Measurements from ENCODE around the gene PARP4.
"Not testable (repeated sequence)": the region's sequence is repeated elsewhere in the genome, so short reads cannot be mapped to it uniquely, and the experiment has no call there.

The PARP4 gene

DNA sequence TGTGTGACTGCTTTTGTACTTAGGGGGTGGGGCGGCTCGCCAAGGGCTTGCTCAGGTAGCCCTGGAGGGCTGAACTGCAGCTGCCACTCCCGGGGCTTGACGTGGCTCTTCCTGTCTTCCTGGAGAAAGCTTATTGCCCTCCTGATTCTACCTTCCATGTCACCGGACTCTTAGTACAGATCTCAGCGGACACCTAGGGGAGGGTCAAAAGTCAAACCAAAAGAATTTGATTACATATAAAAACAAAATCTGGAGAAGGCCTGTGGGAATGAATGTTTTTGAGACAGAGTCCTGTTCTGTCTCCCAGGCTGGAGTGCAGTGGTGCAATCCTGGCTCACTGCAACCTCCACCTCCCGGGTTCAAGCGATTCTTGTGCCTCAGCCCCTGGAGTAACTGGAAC, 24.5 kb downstream of the PARP4 start:
- no CpG with 5 or more reads among the region's 8 CpGs for WGBS (ENCODE audit: insufficient coverage, insufficient read length)
- H3K4me1 ChIP-seq (ENCODE audit: control insufficient read depth, insufficient read depth, low read length); H3K4me3 ChIP-seq (ENCODE audit: low read length); H3K36me3 ChIP-seq (ENCODE audit: control insufficient read depth, insufficient read depth, low read length); H3K27ac ChIP-seq (ENCODE audit: low read length); H3K9me3 ChIP-seq (ENCODE audit: control insufficient read depth, insufficient read depth, low read length); H3K27me3 ChIP-seq (ENCODE audit: control insufficient read depth, insufficient read depth, low read length); DNase-seq (ENCODE audit: low read depth, low spot score): not testable (repeated sequence)

GRCh38 chr13:24486017-24486657, 26.4 kb downstream of the PARP4 start:
- WGBS (ENCODE audit: insufficient coverage, insufficient read length): no CpG with 5 or more reads among the region's 3 CpGs
- H3K36me3 ChIP-seq (ENCODE audit: control insufficient read depth, insufficient read depth, low read length); H3K9me3 ChIP-seq (ENCODE audit: control insufficient read depth, insufficient read depth, low read length); H3K27me3 ChIP-seq (ENCODE audit: control insufficient read depth, insufficient read depth, low read length); H3K4me3 ChIP-seq (ENCODE audit: low read length); DNase-seq (ENCODE audit: low read depth, low spot score); H3K27ac ChIP-seq (ENCODE audit: low read length); H3K4me1 ChIP-seq (ENCODE audit: control insufficient read depth, insufficient read depth, low read length): not testable (repeated sequence)

DNA sequence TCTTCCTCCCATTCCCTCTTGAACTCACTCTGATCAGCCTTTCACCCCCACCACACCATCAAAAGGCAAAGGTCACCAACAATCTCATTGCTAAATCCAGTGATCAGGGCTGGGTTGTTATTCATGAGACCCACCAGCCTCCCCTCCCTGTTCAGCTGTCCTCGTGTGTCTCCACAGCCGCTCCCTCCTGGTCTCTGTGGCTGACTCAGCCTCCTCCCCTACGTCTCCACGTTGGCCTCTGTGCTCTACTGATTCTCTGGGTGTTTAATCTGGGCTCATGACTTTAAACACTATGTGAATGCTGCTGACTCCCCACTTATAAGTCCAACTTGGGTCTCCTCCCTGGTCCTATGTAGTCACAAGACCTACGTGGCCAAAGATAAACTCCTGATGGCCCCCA, 38.9 kb downstream of the PARP4 start:
- H3K36me3 ChIP-seq (ENCODE audit: control insufficient read depth, insufficient read depth, low read length): peaks cover 11% of the 10 kb centered on the region; the same call in 1 of the 2 replicates
- no peak overlapping the region for H3K4me3 ChIP-seq (ENCODE audit: low read length)
- DNase-seq (ENCODE audit: low read depth, low spot score): no peak
- no CpG with 5 or more reads among the region's 5 CpGs for WGBS (ENCODE audit: insufficient coverage, insufficient read length)
- no peaks in the 10 kb centered on the region for H3K27me3 ChIP-seq (ENCODE audit: control insufficient read depth, insufficient read depth, low read length)
- no peaks in the 10 kb centered on the region for H3K9me3 ChIP-seq (ENCODE audit: control insufficient read depth, insufficient read depth, low read length)
- no peaks in the 10 kb centered on the region for H3K4me1 ChIP-seq (ENCODE audit: control insufficient read depth, insufficient read depth, low read length)
- no peak overlapping the region for H3K27ac ChIP-seq (ENCODE audit: low read length)

- peaks cover 11% of the 10 kb centered on the region; the same call in 1 of the 2 replicates for H3K36me3 ChIP-seq (ENCODE audit: control insufficient read depth, insufficient read depth, low read length)
- DNase-seq (ENCODE audit: low read depth, low spot score); H3K4me3 ChIP-seq (ENCODE audit: low read length); H3K9me3 ChIP-seq (ENCODE audit: control insufficient read depth, insufficient read depth, low read length); H3K27ac ChIP-seq (ENCODE audit: low read length); H3K4me1 ChIP-seq (ENCODE audit: control insufficient read depth, insufficient read depth, low read length); H3K27me3 ChIP-seq (ENCODE audit: control insufficient read depth, insufficient read depth, low read length): not testable (repeated sequence)
- no CpG with 5 or more reads among the region's 5 CpGs for WGBS (ENCODE audit: insufficient coverage, insufficient read length)
These were observed 40.4 kb downstream of the PARP4 start for GRCh38 chr13:24472129-24472528.

DNA sequence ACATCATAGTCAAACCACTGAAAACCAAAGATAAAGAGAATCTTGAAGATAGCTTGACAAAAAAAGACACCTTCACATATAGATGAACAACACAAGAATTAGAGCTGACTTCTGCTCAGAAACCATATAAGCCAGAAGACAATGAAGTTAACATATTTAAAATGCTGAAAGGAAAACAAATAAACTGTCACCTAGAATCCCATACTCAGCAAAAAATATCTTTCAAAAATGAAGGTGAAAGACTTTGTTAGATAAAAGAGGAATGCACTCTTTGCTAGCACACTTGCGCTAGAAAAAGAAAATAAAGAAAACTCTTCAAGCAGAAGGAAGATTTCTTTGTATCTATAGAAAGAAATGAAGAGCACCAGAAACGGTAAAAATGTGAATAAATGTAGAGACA, 49.5 kb downstream of the PARP4 start:
- Histone ChIP-seq H3K27me3 (ENCODE audit: control insufficient read depth, insufficient read depth, low read length) (no peaks in the 10 kb centered on the region), H3K36me3 (ENCODE audit: control insufficient read depth, insufficient read depth, low read length) (no peaks in the 10 kb centered on the region), H3K4me1 (ENCODE audit: control insufficient read depth, insufficient read depth, low read length) (no peaks in the 10 kb centered on the region), H3K4me3 (ENCODE audit: low read length) (no peak overlapping the region), H3K9me3 (ENCODE audit: control insufficient read depth, insufficient read depth, low read length) (no peaks in the 10 kb centered on the region), H3K27ac (ENCODE audit: low read length) (no peak overlapping the region)
- no CpG with 5 or more reads among the region's 2 CpGs for WGBS (ENCODE audit: insufficient coverage, insufficient read length)
- DNase-seq (ENCODE audit: low read depth, low spot score): no peak

- DNase-seq (ENCODE audit: low read depth, low spot score): no peak
- Histone ChIP-seq H3K27ac (ENCODE audit: low read length) (no peak overlapping the region), H3K36me3 (ENCODE audit: control insufficient read depth, insufficient read depth, low read length) (no peaks in the 10 kb centered on the region), H3K27me3 (ENCODE audit: control insufficient read depth, insufficient read depth, low read length) (no peaks in the 10 kb centered on the region), H3K9me3 (ENCODE audit: control insufficient read depth, insufficient read depth, low read length) (no peaks in the 10 kb centered on the region), H3K4me1 (ENCODE audit: control insufficient read depth, insufficient read depth, low read length) (no peaks in the 10 kb centered on the region), H3K4me3 (ENCODE audit: low read length) (no peak overlapping the region)
- no CpG with 5 or more reads among the region's 6 CpGs for WGBS (ENCODE audit: insufficient coverage, insufficient read length)
These were observed 52.3 kb downstream of the PARP4 start for GRCh38 chr13:24460256-24460655.

- Histone ChIP-seq H3K36me3 (ENCODE audit: control insufficient read depth, insufficient read depth, low read length) (peaks cover 3% of the 10 kb centered on the region; the same call in 1 of the 2 replicates), H3K4me1 (ENCODE audit: control insufficient read depth, insufficient read depth, low read length) (no peaks in the 10 kb centered on the region), H3K4me3 (ENCODE audit: low read length) (no peak overlapping the region), H3K9me3 (ENCODE audit: control insufficient read depth, insufficient read depth, low read length) (no peaks in the 10 kb centered on the region), H3K27me3 (ENCODE audit: control insufficient read depth, insufficient read depth, low read length) (no peaks in the 10 kb centered on the region), H3K27ac (ENCODE audit: low read length) (no peak overlapping the region)
- WGBS (ENCODE audit: insufficient coverage, insufficient read length): no CpG with 5 or more reads among the region's 3 CpGs
- DNase-seq (ENCODE audit: low read depth, low spot score): no peak
These were observed 52.9 kb downstream of the PARP4 start for GRCh38 chr13:24459726-24460125.

DNA sequence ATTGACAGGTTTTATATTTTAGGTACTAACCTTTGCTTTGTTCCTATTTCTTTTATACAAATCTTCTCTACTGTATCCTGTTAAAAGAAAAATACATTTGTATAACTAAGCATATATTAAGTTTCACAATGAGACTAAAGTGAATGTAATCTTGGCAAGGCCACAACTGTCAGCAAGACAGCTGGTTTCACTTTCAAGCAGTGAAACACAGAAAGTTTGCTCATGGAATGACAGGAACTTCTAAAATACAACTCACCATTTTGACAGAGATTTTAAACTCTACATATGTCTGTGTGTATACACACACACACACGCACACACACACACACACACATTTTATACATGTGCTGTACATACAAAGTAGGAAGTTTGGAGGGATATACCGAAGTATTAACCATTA, 53.3 kb downstream of the PARP4 start:
- Histone ChIP-seq H3K4me1 (ENCODE audit: control insufficient read depth, insufficient read depth, low read length) (no peaks in the 10 kb centered on the region), H3K27me3 (ENCODE audit: control insufficient read depth, insufficient read depth, low read length) (no peaks in the 10 kb centered on the region), H3K9me3 (ENCODE audit: control insufficient read depth, insufficient read depth, low read length) (no peaks in the 10 kb centered on the region), H3K27ac (ENCODE audit: low read length) (no peak overlapping the region), H3K36me3 (ENCODE audit: control insufficient read depth, insufficient read depth, low read length) (peaks cover 4% of the 10 kb centered on the region; the same call in 1 of the 2 replicates), H3K4me3 (ENCODE audit: low read length) (no peak overlapping the region)
- no CpG with 5 or more reads among the region's 2 CpGs for WGBS (ENCODE audit: insufficient coverage, insufficient read length)
- DNase-seq (ENCODE audit: low read depth, low spot score): no peak

DNA sequence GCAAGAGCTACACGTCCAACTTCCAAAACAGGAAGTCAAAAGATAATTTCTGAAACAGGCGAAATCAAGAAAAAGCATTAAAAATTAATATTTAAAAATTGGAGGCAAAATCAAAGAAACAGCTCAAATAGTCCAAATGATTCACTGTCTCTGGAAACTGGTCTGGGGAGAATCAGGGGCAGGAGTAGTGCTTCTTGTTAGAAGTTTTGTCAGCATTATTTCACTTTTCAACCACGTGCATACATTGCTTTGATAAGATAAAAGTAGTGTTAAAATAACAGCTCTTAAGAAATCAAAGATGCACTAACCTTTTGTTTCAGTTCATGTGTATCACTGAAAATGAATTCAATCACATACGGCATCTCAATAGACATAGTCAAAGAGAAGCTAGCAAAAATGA, 53.8 kb downstream of the PARP4 start:
- WGBS (ENCODE audit: insufficient coverage, insufficient read length): no CpG with 5 or more reads among the region's 4 CpGs
- H3K27me3 ChIP-seq (ENCODE audit: control insufficient read depth, insufficient read depth, low read length): no peaks in the 10 kb centered on the region
- no peak overlapping the region for H3K27ac ChIP-seq (ENCODE audit: low read length)
- H3K9me3 ChIP-seq (ENCODE audit: control insufficient read depth, insufficient read depth, low read length): no peaks in the 10 kb centered on the region
- DNase-seq (ENCODE audit: low read depth, low spot score): no peak
- no peak overlapping the region for H3K4me3 ChIP-seq (ENCODE audit: low read length)
- H3K4me1 ChIP-seq (ENCODE audit: control insufficient read depth, insufficient read depth, low read length): no peaks in the 10 kb centered on the region
- peaks cover 7% of the 10 kb centered on the region; the same call in 1 of the 2 replicates for H3K36me3 ChIP-seq (ENCODE audit: control insufficient read depth, insufficient read depth, low read length)

DNA sequence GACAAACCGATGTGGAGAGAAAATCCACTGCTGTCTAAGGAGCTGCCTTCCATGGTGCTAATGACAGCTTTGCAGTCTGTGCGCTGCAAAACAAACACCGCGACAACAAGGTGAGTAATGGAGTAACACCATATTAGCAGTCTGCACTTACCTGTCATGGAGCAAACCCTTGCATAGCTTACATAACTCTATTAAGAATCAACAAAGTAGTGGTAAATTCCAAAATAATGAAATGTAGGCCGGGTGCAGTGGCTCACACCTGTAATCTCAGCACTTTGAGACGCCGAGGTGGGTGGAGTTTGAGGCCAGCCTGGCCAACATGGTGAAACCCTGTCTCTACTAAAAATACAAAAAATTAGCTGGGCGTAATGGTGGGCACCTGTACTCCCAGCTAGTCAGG, 56.2 kb downstream of the PARP4 start:
- Histone ChIP-seq H3K4me3 (ENCODE audit: low read length) (no peak overlapping the region), H3K4me1 (ENCODE audit: control insufficient read depth, insufficient read depth, low read length) (no peaks in the 10 kb centered on the region), H3K9me3 (ENCODE audit: control insufficient read depth, insufficient read depth, low read length) (no peaks in the 10 kb centered on the region), H3K36me3 (ENCODE audit: control insufficient read depth, insufficient read depth, low read length) (peaks cover 11% of the 10 kb centered on the region; the same call in 1 of the 2 replicates), H3K27me3 (ENCODE audit: control insufficient read depth, insufficient read depth, low read length) (no peaks in the 10 kb centered on the region), H3K27ac (ENCODE audit: low read length) (no peak overlapping the region)
- WGBS (ENCODE audit: insufficient coverage, insufficient read length): no CpG with 5 or more reads among the region's 8 CpGs
- no peak for DNase-seq (ENCODE audit: low read depth, low spot score)

DNA sequence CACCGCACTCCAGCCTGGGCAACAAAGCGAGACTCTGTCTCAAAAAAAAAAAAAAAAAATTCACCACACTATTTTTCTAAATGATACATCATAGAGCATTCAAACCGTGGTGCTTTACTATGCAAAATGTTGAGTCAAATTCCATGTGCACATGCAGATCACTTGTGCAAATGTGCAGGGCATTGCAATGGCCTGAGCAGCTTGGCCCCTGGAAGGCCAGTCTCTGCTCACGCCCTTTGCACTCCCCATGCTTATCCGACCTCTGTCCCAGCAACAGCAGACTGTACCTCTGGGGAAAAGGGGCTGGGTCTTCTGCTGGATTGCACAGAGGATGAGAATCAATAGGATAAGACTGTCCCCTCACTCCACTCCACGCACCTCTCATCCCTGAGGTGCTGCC, 58.5 kb downstream of the PARP4 start:
- DNase-seq (ENCODE audit: low read depth, low spot score): no peak
- Histone ChIP-seq H3K27ac (ENCODE audit: low read length) (no peak overlapping the region), H3K4me1 (ENCODE audit: control insufficient read depth, insufficient read depth, low read length) (no peaks in the 10 kb centered on the region), H3K27me3 (ENCODE audit: control insufficient read depth, insufficient read depth, low read length) (no peaks in the 10 kb centered on the region), H3K36me3 (ENCODE audit: control insufficient read depth, insufficient read depth, low read length) (peaks cover 11% of the 10 kb centered on the region; the same call in 1 of the 2 replicates), H3K9me3 (ENCODE audit: control insufficient read depth, insufficient read depth, low read length) (no peaks in the 10 kb centered on the region), H3K4me3 (ENCODE audit: low read length) (no peak overlapping the region)
- WGBS (ENCODE audit: insufficient coverage, insufficient read length): no CpG with 5 or more reads among the region's 6 CpGs
